Right lung (tissue), 5 donors: Measurements from ENCODE around the gene OR8B4. TPM values are rescaled to one million over a fixed set of nuclear protein-coding genes. Genes with fewer than 3 reads are reported as not detected.
A peak's percentile ranks its signal among the peaks of the same experiment; 100 is the strongest.
"Not testable (repeated sequence)": the region's sequence is repeated elsewhere in the genome, so short reads cannot be mapped to it uniquely, and the experiment has no call there.

Experiments used
- DNase-seq, 2 donors: peaks; one replicate each; pipeline ENCODE4 v3.0.0-alpha.2; 2013
- polyA plus RNA-seq, 5 donors: library from polyadenylated mRNA; unstranded; fragments of 120-200 nt; gene quantifications; one replicate each; pipeline versions ENCODE4 v1.2.1 to v1.2.3, GENCODE V29; 2013; ENCODE audit warnings: inconsistent platforms in 1 of 5, low replicate concordance in 1 of 5; ENCODE audit not compliant: insufficient read length in 5 of 5, insufficient read depth in 1 of 5

Gene OR8B4
- polyA plus RNA-seq, 5 donors, result not detected

GRCh38 chr11:124409906-124410305 is 14.8 kb downstream of the OR8B4 start:
- DNase-seq, result no peak

GRCh38 chr11:124405581-124405980 is 19.1 kb downstream of the OR8B4 start:
- DNase-seq, result no peak

GRCh38 chr11:124403186-124403585 is 21.5 kb downstream of the OR8B4 start:
- DNase-seq, result not testable (repeated sequence)

GRCh38 chr11:124402326-124402922 is 22.2 kb downstream of the OR8B4 start:
- DNase-seq, result peak; percentile 32 to 34

GRCh38 chr11:124398924-124399323 is 25.7 kb downstream of the OR8B4 start, which contains the start of gene OR8B3:
Gene OR8B3, minus strand, starts transcription at chr11:124399024. Its CDS starts 1,673 bp downstream, at chr11:124397351.
- DNase-seq, result no peak

GRCh38 chr11:124396847-124397246 is 27.8 kb downstream of the OR8B4 start:
- DNase-seq, result not testable (repeated sequence)

- DNase-seq, result no peak
Measured at GRCh38 chr11:124394408-124394807, 30.3 kb downstream of the OR8B4 start.

- no peak for DNase-seq
Measured at GRCh38 chr11:124384399-124384798, 40.3 kb downstream of the OR8B4 start, which contains the start of gene OR8B2. Gene OR8B2, minus strand, starts transcription at chr11:124384499. Its CDS starts 1,156 bp downstream, at chr11:124383343.

GRCh38 chr11:124382857-124383256 is 41.8 kb downstream of the OR8B4 start:
- DNase-seq, result not testable (repeated sequence)

GRCh38 chr11:124380585-124380984 is 44.1 kb downstream of the OR8B4 start:
- no peak for DNase-seq

- DNase-seq, result no peak
Measured at GRCh38 chr11:124376280-124376679, 48.4 kb downstream of the OR8B4 start.

Other genes starting within 250 kb of the OR8B4 start
- not detected for gene OR10D3, start 241.5 kb downstream of the OR8B4 start, polyA plus RNA-seq
- gene OR8G1, start 183.8 kb downstream of the OR8B4 start, polyA plus RNA-seq, result not detected
- not detected for gene OR8G5, start 168.5 kb downstream of the OR8B4 start, polyA plus RNA-seq
- gene OR8D1, start 110.9 kb downstream of the OR8B4 start, polyA plus RNA-seq, result not detected
- not detected for gene OR8D2, start 104.7 kb downstream of the OR8B4 start, polyA plus RNA-seq
- gene OR8B2, start 40.4 kb downstream of the OR8B4 start, polyA plus RNA-seq, result not detected
- gene OR8B3, start 25.8 kb downstream of the OR8B4 start, polyA plus RNA-seq, result not detected
- gene OR8B8, start 20.8 kb upstream of the OR8B4 start, polyA plus RNA-seq, result not detected
- gene OR8B12, start 118.8 kb upstream of the OR8B4 start, polyA plus RNA-seq, result not detected
- under 1 TPM in 3 of 5 donors, not detected in 2; 0.03 to 0.06 (median 0.04) TPM for gene OR8A1, start 145.1 kb upstream of the OR8B4 start, polyA plus RNA-seq
- gene PANX3, start 186.6 kb upstream of the OR8B4 start, polyA plus RNA-seq, result under 1 TPM in 1 of 5 donors, not detected in 4; 0.08 TPM
- gene TBRG1, start 198.0 kb upstream of the OR8B4 start, polyA plus RNA-seq, result 10 to 100 TPM; 34.8 to 38.9 (median 38.3) TPM
- 10 to 100 TPM; 13.8 to 17.5 (median 14.7) TPM for gene SIAE, start 248.9 kb upstream of the OR8B4 start, polyA plus RNA-seq
- 10 to 100 TPM; 12.3 to 19.1 (median 15.6) TPM for gene SPA17, start 249.0 kb upstream of the OR8B4 start, polyA plus RNA-seq